HUES64 (cell line): ENCODE measurements around the gene NHERF1.

Experiments used
- H3K27ac ChIP-seq: 2 replicates; pipeline ENCODE4 v1.7.0; 2013; ENCODE audit warnings: low read depth, low read length, inconsistent platforms
- H3K27me3 ChIP-seq: 2 replicates; pipeline ENCODE4 v1.6.1; 2013; ENCODE audit warnings: mild to moderate bottlenecking, low read length; ENCODE audit not compliant: insufficient read depth
- H3K36me3 ChIP-seq: 2 replicates; pipeline ENCODE4 v1.6.1; 2013; ENCODE audit warnings: mild to moderate bottlenecking, low read length; ENCODE audit not compliant: insufficient read depth
- H3K4me1 ChIP-seq: 2 replicates; pipeline ENCODE4 v1.6.1; 2013; ENCODE audit warnings: mild to moderate bottlenecking, low read length, moderate library complexity; ENCODE audit not compliant: insufficient read depth
- H3K4me3 ChIP-seq: 2 replicates; pipeline ENCODE4 v1.5.1; 2013; ENCODE audit warnings: mild to moderate bottlenecking, low read length, moderate library complexity
- H3K9ac ChIP-seq: 2 replicates; pipeline ENCODE4 v1.6.1; 2013; ENCODE audit warnings: mild to moderate bottlenecking, low read depth, low read length
- H3K9me3 ChIP-seq: 2 replicates; pipeline ENCODE4 v1.6.1; 2013; ENCODE audit warnings: low read depth, low read length; ENCODE audit not compliant: insufficient read depth
- WGBS: fragments of 150-250, 120-280 bp; methylation state at CpG from one replicate; pipeline ENCODE4 v1.1.7; 2013; ENCODE audit warnings: missing lambda C conversion rate; 5-methylcytosine and 5-hydroxymethylcytosine counted together

The NHERF1 gene

GRCh38 chr17:74760404-74761105, 12.1 kb downstream of the NHERF1 start:
- H3K36me3 ChIP-seq: no peaks in the 10 kb centered on the region
- peak overlapping the region; percentile 53 for H3K9ac ChIP-seq
- WGBS: 49% methylated on average over 7 of the region's 7 CpGs
- H3K4me1 ChIP-seq: peaks cover 61% of the 10 kb centered on the region
- no peak overlapping the region for H3K4me3 ChIP-seq
- no peaks in the 10 kb centered on the region for H3K9me3 ChIP-seq
- peak overlapping the region; percentile 89 for H3K27ac ChIP-seq
- no peaks in the 10 kb centered on the region for H3K27me3 ChIP-seq

- Histone ChIP-seq H3K9ac (peak overlapping the region; percentile 53; the same call in 1 of the 2 replicates), H3K9me3 (no peaks in the 10 kb centered on the region), H3K4me1 (peaks cover 61% of the 10 kb centered on the region), H3K36me3 (peaks cover 4% of the 10 kb centered on the region; the same call in 1 of the 2 replicates), H3K27me3 (no peaks in the 10 kb centered on the region), H3K27ac (peak overlapping the region; percentile 89; the same call in 1 of the 2 replicates), H3K4me3 (no peak overlapping the region)
- WGBS: 88% methylated on average over 3 of the region's 5 CpGs
Observed at GRCh38 chr17:74761419-74761818, 13.0 kb downstream of the NHERF1 start.

DNA sequence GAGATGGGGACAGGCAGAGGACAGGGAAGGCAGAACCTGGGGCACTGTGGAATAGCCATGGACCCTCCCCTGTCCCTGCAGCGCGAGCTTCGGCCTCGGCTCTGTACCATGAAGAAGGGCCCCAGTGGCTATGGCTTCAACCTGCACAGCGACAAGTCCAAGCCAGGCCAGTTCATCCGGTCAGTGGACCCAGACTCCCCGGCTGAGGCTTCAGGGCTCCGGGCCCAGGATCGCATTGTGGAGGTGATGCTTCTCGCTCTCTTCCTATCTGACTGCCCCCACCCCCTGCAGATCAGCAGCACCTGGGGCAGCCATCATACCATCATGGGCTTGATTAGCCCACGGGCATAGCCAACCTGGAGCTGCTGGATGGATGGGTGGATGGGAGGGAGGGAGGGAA, 13.5 kb downstream of the NHERF1 start:
- peaks cover 4% of the 10 kb centered on the region; the same call in 1 of the 2 replicates for H3K36me3 ChIP-seq
- peaks cover 61% of the 10 kb centered on the region for H3K4me1 ChIP-seq
- H3K9me3 ChIP-seq: no peaks in the 10 kb centered on the region
- H3K9ac ChIP-seq: no peak overlapping the region
- WGBS: 96% methylated on average over 11 of the region's 11 CpGs
- no peak overlapping the region for H3K4me3 ChIP-seq
- no peaks in the 10 kb centered on the region for H3K27me3 ChIP-seq
- no peak overlapping the region for H3K27ac ChIP-seq

DNA sequence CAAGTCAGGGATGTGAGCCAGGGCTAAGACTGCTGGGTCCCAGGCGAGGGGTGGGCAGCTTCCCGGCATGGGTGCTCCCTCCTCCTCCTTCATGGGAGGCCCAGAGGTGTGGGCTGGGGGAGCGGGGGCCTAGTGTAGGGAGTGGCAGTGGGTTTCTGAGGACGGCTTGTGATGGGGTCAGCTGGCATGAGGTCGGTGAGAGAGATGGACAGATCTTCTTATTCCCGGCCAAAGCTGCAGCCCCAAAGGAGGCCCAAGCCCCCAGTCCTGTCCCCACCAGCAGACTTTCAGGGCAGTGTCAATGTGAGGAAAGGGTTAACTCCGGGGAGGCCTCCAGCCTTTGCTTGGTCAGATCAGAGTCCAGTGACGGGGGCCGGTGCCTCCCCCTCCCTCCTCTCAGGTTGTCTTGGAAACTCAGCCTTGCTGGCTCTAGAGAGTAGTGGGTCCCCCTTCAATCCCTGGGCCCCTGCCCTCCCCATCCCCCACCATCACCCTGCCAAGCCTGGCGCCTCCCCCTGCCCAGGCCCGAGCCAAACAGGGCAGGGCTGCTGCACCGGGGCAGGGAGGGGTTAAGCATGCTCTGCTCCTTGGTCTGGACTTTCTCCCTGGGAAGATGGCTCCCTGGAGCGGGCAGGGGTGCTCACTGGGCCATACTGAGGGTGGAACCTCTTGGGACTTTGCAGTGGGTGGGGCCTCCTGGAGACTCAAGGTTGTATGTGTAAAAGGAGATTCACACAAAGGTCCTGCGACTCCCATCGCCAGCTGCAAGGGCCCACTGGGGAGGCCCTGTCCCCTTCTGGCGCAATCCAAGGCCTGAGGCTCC, 15.3 kb downstream of the NHERF1 start:
- H3K27ac ChIP-seq: peak overlapping the region; percentile 60
- H3K4me1 ChIP-seq: peaks cover 47% of the 10 kb centered on the region
- no peaks in the 10 kb centered on the region for H3K27me3 ChIP-seq
- no peak overlapping the region for H3K9ac ChIP-seq
- H3K9me3 ChIP-seq: no peaks in the 10 kb centered on the region
- WGBS: 62% methylated on average over 16 of the region's 16 CpGs
- no peak overlapping the region for H3K4me3 ChIP-seq
- H3K36me3 ChIP-seq: peaks cover 7% of the 10 kb centered on the region

GRCh38 chr17:74764751-74765286, 16.4 kb downstream of the NHERF1 start:
- Histone ChIP-seq H3K9me3 (no peaks in the 10 kb centered on the region), H3K27ac (no peak overlapping the region), H3K27me3 (no peaks in the 10 kb centered on the region), H3K36me3 (peaks cover 8% of the 10 kb centered on the region), H3K4me3 (no peak overlapping the region), H3K9ac (no peak overlapping the region), H3K4me1 (peaks cover 37% of the 10 kb centered on the region)
- WGBS: 87% methylated on average over 3 of the region's 4 CpGs

GRCh38 chr17:74766413-74766812, 18.0 kb downstream of the NHERF1 start:
- Histone ChIP-seq H3K4me3 (no peak overlapping the region), H3K9me3 (no peaks in the 10 kb centered on the region), H3K4me1 (peaks cover 22% of the 10 kb centered on the region; the same call in 1 of the 2 replicates), H3K9ac (no peak overlapping the region), H3K27ac (no peak overlapping the region), H3K36me3 (peaks cover 15% of the 10 kb centered on the region), H3K27me3 (no peaks in the 10 kb centered on the region)
- 91% methylated on average over 1 of the region's 2 CpGs for WGBS

DNA sequence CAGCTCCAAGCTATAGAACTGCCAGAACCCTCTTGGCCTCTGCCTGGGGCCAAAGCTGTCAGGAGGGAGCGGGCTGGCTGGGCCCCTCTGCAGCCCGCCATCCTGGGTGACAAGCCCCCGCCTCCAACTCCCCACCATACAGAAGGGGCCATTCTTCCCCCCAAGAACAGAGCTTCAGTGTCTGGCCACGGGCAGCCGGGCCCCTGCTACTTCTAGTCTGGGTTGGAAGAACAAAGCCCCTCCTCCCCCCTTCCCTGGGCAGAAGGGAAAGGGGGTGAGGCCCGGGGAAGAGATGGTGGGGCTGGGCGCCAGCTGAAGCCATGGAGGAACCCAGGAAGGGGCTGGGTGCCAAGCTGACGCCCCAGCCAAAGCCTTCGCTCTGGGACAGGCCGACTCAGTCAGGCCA, 18.7 kb downstream of the NHERF1 start:
- Histone ChIP-seq H3K27me3 (no peaks in the 10 kb centered on the region), H3K27ac (no peak overlapping the region), H3K4me3 (no peak overlapping the region), H3K9me3 (no peaks in the 10 kb centered on the region), H3K4me1 (peaks cover 21% of the 10 kb centered on the region; the same call in 1 of the 2 replicates), H3K9ac (no peak overlapping the region), H3K36me3 (peaks cover 22% of the 10 kb centered on the region)
- WGBS: 94% methylated on average over 9 of the region's 10 CpGs

GRCh38 chr17:74768069-74768762, 19.8 kb downstream of the NHERF1 start:
- H3K4me3 ChIP-seq: no peak overlapping the region
- 90% methylated on average over 17 of the region's 17 CpGs for WGBS
- H3K36me3 ChIP-seq: peaks cover 33% of the 10 kb centered on the region
- H3K9me3 ChIP-seq: no peaks in the 10 kb centered on the region
- H3K27me3 ChIP-seq: no peaks in the 10 kb centered on the region
- no peak overlapping the region for H3K27ac ChIP-seq
- H3K4me1 ChIP-seq: peaks cover 15% of the 10 kb centered on the region; the same call in 1 of the 2 replicates
- H3K9ac ChIP-seq: no peak overlapping the region

DNA sequence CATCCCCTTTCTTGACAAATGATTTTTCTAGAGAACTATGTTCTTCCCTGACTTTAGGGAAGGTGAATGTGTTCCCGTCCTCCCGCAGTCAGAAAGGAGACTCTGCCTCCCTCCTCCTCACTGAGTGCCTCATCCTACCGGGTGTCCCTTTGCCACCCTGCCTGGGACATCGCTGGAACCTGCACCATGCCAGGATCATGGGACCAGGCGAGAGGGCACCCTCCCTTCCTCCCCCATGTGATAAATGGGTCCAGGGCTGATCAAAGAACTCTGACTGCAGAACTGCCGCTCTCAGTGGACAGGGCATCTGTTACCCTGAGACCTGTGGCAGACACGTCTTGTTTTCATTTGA, 20.3 kb downstream of the NHERF1 start:
- Histone ChIP-seq H3K9ac (no peak overlapping the region), H3K27me3 (no peaks in the 10 kb centered on the region), H3K9me3 (no peaks in the 10 kb centered on the region), H3K4me1 (peaks cover 10% of the 10 kb centered on the region; the same call in 1 of the 2 replicates), H3K27ac (no peak overlapping the region), H3K4me3 (no peak overlapping the region), H3K36me3 (peaks cover 38% of the 10 kb centered on the region)
- 92% methylated on average over 7 of the region's 7 CpGs for WGBS

- 87% methylated on average over 6 of the region's 6 CpGs for WGBS
- Histone ChIP-seq H3K27me3 (no peaks in the 10 kb centered on the region), H3K36me3 (peaks cover 42% of the 10 kb centered on the region), H3K4me3 (no peak overlapping the region), H3K9ac (no peak overlapping the region), H3K9me3 (no peaks in the 10 kb centered on the region), H3K27ac (no peak overlapping the region), H3K4me1 (peaks cover 6% of the 10 kb centered on the region; the same call in 1 of the 2 replicates)
Observed at GRCh38 chr17:74769266-74769855, 20.9 kb downstream of the NHERF1 start.
